Measurements from ENCODE around the gene WDFY4.

The WDFY4 gene

DNA sequence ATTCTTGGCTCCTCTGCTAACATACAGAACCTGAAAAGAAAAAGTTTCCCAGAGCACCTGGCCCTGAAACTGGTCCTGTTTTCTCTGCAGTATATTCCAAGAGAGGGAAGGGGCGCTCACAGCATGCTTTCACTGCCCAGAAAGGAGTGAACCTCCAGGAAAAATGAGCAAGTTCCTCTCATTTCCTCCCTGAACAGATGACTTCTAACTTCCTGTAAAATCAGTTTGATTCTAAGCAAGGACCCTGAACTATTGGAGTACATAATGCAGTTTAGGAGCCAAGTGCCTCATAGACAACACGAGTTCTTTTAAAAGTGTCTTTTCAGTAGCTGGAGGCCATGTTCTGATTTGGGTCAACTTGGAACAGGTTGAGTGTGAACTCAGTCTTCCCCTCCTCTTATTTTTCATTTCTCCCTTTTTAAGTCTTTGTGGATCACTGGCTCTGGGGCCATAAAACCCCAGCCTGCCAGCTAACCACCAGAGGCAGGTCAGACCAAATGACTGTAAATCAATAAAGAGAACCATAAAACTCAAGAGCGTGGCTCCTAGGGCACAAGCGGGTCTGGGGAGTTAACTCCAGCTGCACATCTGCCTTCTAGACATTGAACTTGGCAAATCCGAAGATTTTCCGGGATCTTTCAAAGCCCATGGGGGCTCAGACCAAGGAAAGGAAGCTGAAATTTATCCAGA, 260.9 kb downstream of the WDFY4 start:
- TF ChIP-seq, protein P1, sequence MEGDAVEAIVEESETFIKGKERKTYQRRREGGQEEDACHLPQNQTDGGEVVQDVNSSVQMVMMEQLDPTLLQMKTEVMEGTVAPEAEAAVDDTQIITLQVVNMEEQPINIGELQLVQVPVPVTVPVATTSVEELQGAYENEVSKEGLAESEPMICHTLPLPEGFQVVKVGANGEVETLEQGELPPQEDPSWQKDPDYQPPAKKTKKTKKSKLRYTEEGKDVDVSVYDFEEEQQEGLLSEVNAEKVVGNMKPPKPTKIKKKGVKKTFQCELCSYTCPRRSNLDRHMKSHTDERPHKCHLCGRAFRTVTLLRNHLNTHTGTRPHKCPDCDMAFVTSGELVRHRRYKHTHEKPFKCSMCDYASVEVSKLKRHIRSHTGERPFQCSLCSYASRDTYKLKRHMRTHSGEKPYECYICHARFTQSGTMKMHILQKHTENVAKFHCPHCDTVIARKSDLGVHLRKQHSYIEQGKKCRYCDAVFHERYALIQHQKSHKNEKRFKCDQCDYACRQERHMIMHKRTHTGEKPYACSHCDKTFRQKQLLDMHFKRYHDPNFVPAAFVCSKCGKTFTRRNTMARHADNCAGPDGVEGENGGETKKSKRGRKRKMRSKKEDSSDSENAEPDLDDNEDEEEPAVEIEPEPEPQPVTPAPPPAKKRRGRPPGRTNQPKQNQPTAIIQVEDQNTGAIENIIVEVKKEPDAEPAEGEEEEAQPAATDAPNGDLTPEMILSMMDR (IDR thresholded peaks at IDR 0.05; ENCODE audit: borderline replicate concordance, insufficient read depth, low read depth, low read length), result no peak
- H3K4me3 ChIP-seq (ENCODE audit: low read depth, low read length), result no peak overlapping the region

DNA sequence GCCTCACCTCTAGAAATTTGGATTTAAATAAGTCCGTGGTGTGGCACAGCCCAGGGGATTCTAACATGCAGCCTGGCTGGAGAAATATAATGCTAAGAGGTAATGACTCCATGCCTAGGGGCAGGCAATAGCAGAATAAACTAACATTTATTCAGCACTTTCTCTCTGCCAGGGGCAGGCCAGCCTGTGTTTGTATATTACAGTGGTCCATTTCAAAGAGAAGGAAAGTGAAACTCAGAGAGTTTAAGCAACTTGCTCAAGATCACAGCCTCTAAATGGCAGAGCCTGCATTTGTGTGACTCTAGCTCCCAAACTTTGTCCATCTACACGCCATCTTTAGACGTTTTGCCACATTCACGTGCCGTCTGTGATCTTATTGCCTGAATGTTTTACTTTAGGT, 261.7 kb downstream of the WDFY4 start:
- no peak overlapping the region for H3K4me3 ChIP-seq (ENCODE audit: low read depth, low read length)
- TF ChIP-seq, protein P1 (IDR thresholded peaks at IDR 0.05; ENCODE audit: borderline replicate concordance, insufficient read depth, low read depth, low read length), result no peak

DNA sequence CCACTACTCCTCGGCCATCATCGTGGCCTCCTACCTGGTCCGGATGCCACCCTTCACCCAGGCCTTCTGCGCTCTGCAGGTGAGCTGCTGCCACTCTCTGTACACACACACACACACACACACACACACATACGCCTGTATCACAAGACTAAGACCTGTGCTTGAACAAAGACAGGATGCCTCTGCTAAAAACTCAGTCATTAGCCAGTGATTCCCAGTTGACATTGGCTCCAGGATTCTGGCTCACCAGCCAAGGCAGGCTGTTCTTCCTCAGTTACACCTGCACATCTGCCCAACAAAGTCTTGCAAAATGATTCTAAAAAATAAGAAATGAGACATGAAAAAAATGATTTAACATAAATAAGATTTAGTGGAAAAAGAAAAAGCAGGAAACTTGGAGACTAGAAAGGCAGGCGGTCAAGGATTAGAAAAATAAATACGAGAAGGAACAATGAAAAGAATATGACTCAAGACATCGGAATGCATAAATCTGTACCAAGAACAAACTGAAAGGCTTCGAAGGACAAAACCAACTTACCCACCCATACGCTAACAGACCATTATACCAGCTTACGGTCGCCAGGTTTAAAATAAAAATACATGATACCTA, 262.3 kb downstream of the WDFY4 start:
- TF ChIP-seq, protein P1 (IDR thresholded peaks at IDR 0.05; ENCODE audit: borderline replicate concordance, insufficient read depth, low read depth, low read length), result no peak
- no peak overlapping the region for H3K4me3 ChIP-seq (ENCODE audit: low read depth, low read length)

DNA sequence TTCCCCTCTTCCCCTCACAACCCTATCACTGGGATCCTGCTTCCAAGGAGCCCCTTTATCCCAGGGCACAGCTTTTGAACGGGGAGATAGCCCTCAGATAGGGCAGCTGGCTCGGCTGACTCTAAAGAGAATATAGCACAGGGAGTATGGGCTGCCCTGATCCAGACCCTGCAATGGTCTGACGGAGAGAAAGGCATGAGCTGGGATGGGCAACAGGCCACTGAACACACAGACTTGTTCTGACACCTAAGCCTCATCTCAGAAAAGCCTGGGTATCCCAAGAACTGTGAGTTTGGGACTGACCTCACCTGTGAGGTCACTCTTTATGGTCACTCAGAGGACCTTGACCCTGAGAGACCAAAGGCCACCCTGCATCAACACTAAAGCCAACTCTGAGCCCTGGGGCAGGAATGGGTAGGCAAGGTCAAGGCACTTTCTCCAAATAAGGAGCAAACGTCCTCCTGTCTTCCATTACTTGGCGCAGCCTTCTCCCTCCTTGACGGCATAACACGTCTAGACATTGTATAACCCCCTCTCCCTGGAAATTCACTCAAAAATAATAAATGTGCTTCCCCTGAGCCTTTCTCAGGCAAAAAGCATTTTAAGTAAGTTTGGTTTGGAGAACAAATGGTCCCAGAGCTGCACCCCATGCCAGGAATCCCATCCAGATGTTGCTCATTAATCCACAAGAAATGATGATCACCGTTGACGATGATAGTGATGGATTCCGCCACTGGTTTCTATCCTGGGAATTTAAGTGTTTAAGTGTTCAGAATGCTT, 263.2 kb downstream of the WDFY4 start:
- TF ChIP-seq, protein P1 (IDR thresholded peaks at IDR 0.05; ENCODE audit: borderline replicate concordance, insufficient read depth, low read depth, low read length), result no peak
- H3K4me3 ChIP-seq (ENCODE audit: low read depth, low read length), result no peak overlapping the region

DNA sequence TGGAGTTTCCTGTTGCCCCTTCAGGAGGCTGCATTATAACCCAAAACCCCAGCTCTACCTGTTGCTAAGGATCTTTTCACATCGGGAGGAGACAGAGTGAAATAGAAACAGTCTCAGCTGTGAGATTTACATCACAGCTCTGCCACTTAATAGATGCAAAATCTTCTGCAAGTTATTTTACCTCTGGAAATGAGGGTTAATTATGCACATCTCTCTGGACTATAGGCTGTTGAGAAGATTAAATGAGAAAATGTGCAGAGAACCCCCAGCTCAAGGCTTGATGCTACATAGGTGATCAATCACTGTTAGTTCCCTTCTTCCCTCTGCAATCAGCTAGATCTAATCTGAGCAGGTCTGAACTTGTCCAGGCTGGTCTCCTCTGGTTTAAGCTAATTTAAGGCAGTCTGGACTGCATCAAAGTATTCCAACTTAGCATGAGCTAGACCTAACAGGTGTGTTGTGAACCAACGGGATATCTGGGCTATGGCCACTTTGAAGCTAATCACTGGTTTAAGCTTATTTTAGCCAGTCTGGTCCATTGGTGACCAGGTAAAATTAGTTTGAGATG, 263.9 kb downstream of the WDFY4 start:
- H3K4me3 ChIP-seq (ENCODE audit: low read depth, low read length), result no peak overlapping the region
- TF ChIP-seq, protein P1 (IDR thresholded peaks at IDR 0.05; ENCODE audit: borderline replicate concordance, insufficient read depth, low read depth, low read length), result no peak

DNA sequence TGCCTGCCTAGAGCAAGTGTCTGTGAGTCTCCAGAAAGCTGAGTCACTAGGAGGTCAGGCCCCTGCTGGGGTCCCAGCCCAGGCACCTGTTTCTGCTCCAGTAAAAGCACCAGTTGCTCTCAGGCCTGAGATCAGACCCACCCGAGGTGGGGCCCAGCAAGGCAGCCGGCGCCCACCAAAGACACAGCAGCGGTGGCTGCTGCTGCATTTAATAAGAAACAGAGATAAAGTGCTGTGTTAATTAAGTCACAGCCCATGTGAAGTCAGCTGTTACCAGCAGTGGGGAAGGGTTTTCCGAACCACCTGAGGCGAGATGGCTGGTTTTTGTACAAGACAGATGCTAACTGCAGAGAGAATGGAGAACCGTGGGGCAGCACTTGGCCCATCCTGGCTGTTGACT, 267.0 kb downstream of the WDFY4 start:
- H3K4me3 ChIP-seq (ENCODE audit: low read depth, low read length), result no peak overlapping the region
- TF ChIP-seq, protein P1 (IDR thresholded peaks at IDR 0.05; ENCODE audit: borderline replicate concordance, insufficient read depth, low read depth, low read length), result no peak

Measured in GM12875 (cell line).